Measurements from ENCODE around the gene AK9.

Gene AK9

DNA sequence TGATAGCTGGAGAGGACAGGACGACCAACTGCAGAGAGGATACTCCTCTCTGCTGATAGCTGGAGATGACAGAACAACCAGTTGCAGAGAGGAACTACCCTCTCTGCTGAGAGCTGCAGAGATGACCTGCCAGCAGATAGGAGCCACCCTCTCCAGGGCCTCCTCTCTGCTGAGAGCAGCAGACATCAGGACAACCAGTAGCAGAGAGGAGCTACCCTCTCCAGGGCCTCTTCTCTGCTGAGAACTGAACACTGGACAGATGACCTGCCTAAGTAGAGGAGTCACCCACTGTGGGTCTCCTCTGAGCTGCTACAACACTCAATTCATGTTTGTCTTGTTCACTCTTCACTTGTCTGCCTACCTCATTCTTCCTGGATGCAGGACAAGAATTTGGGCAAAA lies 180.6 kb downstream of the AK9 start:
- no peak for DNase-seq

DNA sequence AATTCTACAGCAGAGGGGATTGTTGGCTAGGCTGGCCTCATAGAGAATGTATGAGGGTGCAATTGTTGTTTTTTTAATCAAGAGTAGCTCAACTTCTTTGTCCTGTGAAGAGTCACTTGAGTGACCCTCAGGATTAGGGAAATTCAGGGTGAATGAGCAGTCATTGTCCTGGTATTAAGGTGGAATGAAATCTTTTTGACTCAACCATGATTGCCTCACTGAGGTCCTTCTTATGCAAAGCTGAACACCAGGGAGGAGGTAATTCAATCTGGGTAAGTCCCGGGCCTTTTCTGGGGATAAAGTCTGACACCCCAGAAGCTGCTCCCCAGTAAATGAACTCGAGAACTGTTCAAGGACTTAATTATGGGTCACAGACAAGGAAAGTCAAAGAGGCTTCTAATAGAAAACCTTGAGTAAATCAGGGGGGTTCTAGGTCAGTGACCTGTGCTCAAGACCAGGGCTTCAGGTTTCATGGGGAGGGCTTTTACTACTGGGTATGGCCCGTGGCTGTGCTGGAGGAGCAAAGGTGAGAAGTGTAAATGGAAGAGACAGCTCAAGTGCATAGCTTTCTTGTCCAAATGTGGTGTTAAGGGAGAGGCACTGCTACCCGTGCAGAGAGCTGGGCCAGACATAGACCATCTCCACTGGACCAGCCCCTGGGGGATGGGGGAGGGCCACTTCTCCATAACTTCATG lies 182.7 kb downstream of the AK9 start:
- DNase-seq = no peak

DNA sequence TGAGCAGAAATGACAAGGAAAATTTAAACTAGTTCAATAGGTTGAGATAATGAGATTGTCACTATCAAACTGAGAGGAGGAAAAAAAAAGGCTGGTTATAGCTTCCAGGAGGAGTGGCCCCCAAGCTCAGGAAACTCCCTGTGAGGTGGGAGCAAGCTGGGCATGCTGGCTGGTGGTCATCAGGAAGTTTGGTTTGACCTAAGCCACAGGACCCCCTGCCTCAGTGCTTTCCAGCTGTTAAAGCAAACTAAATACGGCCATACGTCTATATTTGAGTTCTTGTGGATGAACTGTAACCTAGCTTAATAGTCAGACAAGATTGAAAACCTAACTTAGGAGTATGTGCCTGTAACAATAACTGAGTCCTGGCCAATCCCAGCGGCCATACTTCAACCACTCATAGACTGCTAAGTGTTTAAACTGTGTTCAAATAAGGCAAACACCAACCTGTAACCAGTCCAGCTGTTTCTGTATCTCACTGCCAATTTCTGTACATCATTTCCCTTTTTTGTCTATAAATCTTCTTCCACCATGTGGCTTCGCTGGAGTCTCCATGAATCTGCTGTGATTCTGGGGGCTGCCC lies 183.4 kb downstream of the AK9 start:
- DNase-seq = no peak

DNA sequence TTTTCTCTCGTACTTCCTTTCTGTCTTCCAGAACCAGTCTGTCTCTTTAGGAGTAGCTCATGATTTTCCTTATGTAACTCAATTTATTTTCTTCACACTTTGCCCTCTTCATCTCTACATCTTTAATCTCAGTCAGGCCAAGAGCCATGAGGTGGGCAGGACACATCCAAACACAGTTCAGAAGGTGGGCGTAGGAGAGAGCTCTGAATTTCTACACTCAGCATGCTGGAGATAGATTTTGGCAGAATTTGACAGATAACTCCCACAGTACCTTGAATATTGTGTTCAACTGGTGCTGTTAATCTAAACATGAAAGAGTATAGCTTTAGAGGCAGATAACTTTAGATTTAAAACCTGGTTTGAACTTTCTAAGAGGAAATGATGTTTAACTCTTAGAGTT lies 184.2 kb downstream of the AK9 start:
- DNase-seq = no peak

DNA sequence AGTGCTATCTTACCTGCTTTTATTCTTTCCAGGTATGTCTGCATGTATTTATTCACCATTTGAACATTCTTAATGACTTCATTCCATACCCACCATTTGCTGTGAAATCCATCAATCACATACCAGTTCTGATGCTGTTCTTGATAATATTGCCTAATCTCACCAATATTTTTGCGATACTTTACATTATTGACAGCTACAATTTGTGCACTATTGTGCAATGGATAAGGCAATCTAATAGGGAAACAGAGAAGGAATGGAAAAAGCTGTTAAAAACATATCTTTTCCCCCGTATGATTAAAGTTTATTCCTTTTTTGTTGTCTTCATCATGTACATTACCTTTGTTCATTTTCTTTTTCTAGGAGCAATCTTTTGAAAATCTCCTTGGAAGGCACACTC lies 184.7 kb downstream of the AK9 start:
- no peak for DNase-seq

DNA sequence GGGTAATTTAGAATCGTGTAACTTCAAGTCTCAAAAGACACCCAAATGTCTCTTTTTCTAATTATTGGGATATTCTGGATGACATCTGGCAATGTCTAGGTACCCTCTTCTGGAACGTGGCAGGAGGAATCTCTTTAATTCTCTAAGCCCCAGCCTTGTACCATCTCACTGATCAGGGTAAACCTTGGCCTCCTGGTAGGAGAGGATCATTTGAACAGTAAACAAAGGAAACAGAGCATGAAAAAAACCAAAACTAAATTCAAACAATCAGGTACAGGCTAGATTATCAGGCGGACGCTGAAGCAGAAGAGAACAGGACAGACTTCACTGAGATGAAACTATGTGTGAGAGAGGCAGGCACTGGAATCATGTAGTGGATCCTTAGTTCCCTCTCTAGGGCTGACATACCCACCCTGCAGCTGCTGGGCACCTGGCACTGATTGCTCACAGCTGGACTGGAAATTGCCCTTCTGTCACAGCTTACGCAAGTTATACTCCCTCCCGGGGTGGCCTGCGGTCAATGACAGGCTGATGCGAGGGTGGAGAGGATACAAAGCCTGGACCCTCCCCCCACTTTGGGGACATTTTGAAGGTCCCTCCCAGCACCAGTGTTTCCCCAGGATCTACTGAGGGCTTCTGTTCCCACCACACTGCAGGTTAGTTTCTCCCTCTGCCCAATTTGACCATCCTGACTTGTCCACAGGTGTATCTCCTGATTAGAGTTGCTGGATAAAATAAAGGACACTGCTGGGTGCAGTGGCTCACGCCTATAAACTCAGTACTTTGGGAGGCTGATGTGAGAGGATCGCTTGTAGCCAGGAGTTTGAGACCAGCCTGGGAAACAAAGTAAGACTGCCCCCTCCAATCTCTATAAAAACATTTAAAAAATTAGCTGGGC lies 187.4 kb downstream of the AK9 start:
- no peak for DNase-seq

DNA sequence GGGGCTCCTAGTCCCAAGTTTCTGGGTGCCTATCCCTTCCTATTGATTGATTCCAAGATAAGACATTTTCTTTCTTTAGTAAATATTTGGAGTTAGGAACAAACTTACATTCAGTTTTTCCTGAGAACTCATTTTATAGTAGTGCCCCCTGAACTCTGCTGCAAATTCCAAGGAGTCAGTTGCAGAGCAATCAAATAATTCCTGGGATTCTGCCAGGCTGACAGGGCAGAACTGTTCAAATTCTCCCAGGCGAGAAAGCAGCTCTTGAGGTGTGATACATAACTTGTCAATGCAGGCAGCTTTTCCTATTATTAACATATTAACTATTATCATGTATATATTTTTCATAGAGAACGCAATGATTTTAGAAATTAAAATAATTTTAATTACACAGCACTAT lies 192.1 kb downstream of the AK9 start:
- DNase-seq = no peak

DNA sequence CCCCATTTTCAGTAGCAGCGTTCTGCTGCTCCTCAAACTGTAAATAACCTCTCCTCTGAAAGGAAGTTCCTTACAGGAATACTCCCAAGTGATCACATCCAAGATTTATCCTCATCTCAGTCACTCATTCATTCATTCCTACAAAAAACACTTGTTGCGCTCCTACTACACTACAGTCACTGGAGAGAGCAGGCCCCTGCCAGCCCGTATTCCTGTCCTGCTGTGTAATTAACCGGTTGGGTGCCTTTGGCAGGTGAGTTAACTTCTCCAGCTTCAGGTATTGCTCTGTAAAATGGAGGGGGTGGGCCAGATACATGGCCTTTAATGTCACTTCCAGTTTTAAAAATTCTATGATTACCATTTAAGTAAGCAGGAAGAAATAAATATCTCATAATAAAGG lies 192.9 kb downstream of the AK9 start:
- no peak for DNase-seq

DNA sequence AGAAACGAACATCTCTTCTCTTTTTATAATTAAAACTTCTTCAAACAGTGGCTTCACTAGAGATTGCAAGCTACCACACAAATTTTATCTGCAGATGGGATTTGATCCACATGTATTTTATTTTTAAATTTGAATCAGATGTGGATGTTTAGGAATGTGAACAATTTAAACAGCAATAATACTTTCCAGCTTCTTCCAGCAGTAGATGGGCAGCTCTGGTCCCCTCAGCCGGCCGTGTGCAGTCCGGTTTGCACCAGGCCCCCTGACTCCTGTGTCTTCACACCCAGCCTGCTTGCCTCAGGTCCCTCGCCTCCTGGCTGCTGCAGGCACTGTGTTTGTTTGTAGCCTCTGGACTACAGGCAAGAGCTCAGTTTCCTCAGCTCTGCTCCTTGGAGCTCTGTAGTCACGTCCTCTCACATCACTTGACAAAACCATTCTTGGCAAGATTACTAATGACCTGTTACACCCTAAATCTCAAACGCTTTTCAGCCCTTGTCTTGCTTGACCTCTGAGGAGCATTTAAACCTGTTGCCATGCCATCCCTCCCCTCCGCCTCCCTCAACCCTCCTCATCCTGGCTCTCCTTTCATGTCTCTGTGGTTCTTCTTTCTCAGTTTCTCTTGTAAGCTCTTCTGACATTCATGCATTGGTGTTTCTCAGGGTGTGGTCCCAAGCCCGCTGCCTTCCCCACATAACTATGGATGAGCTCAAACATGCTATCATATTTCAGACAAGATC lies 194.8 kb downstream of the AK9 start:
- no peak for DNase-seq

DNA sequence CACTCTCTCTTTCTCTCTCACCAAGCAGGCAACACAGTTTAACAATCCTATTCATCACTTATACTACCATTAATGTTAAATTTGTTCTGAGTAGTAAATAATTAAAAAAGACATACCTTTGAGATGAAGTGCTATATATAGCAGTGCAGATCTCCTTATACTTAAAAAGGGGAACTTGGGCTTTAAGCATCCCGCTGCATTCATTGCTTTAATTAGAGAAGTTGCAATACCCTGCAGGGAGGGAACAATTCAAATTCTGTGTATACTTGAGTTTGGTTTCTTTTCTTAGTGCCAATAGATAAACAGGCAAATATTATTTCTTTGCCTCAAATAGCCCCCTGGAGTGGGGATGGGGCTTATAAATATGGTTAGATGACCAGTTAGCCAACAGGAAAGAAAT lies 197.1 kb downstream of the AK9 start:
- no peak for DNase-seq

DNA sequence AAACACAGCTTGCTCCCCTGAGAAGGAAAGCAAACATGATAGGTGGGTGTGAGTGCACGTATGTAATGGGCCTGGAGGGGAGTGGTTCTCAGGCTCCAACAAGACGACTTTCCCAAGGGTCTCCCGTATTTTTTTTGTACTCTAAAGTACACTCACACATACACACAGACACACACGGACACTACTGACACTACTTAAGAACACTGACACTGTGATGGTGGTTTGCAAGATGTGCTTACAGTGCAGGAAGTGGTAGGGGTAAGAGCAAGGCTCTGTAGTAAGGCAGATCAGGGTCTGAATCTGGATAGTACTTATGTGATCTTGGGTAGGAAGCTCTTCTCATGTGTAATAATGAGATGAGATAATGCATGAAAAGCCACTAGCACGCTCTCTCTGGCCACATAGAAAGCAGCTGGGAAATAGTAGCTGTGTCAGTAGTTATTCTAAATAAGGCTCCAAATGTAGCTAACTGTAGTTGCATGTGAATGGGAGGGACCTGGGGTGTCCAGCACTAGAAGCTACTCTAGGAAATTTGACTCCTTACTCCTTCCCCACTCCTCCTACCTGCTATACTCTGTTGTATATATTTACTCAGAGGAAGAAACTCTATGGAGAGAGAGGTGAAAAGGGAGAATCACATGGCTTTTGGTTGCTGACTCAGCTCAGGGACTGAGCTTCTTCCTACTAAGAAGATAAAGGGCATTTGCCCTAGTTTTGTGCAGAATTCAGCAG lies 199.6 kb downstream of the AK9 start:
- no peak for DNase-seq

DNA sequence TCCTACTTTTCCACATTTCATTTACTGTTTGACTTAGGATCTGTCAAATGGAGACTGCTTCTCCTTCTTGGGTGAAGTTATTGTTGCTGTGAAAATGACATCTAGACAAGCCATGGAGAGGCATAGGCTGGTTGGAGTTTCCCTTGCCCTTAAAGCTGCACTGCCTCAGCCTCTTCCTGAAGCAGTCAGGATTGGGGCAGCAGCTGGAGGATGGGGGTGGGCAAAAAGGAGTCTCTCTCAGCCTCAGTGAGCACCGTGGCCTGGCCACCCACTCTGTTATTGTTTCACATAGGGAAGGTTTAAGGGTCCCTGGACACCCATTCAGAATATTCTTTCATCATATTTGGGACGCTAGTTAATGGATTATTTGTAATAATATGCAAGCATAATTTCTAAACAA lies 200.3 kb downstream of the AK9 start:
- DNase-seq = no peak

DNA sequence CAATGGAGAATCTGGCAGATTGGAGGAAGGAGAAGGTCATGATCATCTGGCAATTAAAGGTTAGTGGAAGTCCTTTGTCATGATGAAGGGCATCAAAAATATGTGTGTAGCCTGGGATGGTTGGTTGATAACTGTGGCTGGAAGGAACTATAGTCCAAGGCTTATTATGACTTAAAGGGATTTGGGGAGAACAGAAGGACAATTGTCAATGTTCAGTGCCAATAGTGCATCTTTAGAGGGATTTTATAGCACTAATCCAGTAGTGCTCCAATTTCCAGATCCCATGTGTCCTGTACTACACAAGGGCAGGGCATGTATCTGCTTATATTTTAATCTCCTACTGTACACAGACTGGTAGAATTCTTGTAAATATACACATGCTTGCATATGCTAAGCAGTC lies 203.0 kb downstream of the AK9 start:
- DNase-seq = no peak

DNA sequence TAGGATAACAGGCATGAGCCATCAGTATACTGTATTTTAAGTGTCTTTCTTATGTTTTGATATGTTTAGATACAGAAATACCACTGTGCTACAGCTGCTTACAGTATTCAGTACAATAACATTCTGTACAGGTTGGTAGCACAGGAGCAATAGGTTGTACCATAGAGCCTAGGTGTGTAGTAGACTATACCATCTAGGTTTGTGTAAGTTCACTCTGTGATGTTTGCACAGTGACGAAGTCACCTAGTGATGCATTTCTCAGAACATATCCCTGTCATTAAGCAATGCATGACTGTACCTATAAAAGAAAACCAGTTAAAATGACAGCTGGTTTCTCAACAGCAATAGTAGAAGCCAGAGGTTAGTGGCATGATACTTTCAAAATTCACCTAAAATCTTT lies 204.9 kb downstream of the AK9 start:
- DNase-seq = no peak

DNA sequence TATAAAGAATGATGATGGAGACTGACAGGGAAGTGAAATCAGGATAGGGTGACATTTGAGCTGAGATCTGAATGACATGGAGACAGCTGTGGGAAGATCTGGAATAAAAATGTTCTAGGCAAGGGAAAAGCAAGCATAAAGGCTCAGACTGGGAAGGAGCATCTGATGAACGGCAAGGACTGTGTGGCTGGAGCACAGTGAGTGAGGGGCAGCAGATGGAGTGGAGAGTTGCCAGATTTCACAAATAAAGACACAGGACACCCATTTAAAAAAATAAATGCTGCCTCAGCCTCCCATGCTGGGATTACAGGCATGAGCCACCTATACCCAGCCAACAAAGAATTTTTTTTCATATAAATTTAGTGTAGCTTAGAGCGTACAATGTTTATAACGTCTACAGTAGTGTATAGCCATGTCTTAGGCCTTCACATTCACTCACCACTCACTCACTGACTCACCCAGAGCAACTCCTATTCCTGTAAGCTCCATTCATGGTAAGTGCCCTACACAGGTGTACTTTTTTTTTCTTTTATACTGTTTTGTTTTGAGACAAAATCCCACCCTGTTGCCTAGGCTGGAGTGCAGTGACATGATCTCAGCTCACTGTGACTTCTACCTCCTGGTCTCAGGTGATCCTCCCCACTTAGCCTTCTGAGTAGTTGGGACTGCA lies 205.6 kb downstream of the AK9 start:
- no peak for DNase-seq

DNA sequence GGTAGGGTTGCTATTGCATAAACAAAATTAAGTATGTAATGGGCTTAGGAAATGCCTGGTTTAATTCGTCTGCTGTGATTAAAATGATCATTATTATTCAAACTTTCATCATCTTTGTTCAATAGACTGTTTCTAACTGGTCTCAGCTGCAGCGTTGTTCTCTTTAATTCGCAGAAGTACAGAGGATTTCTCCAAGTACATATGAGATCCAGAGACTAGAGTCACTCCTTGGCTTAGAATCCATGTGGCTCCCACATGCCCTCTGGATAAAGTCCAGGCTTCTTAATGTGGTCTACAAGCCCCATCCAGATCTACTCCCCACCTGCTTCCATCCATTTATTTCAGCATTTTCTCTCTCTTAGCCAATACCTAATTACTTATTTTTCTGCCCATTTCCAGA lies 206.9 kb downstream of the AK9 start:
- peak; percentile 37 for DNase-seq

DNA sequence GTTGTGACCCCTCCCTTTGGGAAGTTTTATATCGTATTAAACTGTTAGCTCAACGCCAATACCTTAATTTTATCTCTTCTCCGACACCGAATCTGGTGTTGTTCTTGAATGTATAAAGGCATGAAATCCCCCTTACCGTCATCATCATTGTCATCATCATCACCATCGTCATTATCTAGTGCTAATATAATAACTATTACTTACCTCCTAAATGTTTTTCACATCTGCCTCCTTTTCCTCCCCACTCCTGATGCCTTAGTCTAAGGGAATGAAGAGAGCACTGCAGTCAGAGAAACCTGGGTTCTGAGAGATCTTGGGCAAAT lies 207.3 kb downstream of the AK9 start:
- no peak for DNase-seq

DNA sequence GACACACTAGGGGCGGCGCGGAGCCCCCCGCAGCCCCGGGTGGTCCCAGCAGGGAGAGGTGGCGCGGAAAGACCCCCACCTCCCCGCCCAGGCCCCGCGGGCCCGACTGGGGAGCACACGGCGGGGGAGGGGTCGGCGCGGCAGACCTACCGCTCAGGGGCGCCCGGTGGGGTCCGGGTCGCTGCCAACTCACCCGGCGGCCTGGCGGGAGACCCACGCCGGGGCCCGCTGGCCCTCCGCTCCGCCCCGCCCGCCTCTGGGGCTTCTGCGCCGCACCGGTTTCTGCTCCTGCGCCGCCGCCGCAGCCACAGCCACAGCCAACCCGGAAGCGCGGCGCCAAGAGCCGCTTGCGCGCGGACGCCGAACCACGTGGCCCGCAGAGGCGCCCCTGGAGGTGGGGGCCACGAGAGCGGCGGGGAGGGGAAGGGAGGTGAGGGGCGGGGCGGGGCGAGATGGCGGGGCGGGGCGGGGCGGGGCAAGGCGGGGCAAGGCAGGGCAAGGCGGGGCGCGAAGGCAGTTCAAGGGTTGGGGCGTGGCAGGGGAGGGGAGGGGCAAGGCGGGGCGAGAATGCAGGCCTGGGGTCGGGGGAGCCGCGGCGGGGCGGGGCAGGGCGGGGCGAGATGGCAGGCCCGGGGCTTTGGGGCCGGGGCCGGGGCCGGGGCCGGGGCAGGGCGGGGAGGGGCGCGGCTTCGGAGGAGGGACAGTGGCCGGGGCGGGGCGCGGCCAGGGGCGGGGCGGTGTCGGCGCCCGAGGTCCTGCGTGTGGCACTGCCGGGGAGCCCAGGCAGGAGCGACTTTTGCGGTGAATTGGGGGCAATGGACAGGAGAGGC lies 207.9 kb downstream of the AK9 start, which contains the start of gene ZBTB24:
Gene ZBTB24, minus strand, starts transcription at position 315 of the 830 bp plus-strand sequence. CDS start 1,193 bp downstream, outside the sequence.
- DNase-seq = peak; percentile 91

DNA sequence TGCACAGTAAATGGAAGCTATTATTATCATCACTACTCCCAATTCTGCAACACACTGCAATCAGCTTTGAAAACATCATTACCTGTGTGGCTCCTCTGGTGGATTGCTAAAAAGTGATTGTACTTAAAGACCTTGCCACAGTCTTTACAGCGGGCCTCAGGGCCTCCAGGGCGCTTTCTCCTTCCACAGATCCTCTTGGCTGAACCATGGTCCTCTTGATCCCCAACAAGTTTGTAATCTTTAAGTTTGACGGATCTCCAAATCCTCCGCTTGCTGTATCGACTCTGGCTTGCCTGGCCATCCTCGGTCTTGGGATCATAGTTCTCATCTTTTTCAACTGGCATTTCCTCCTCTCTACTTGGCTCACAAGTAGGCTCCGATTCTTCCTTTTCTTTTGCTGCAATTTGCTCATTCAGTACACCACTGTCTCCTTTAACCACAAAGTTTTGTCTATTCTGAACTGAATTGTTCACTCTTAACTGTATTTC lies 210.0 kb downstream of the AK9 start:
- no peak for DNase-seq

DNA sequence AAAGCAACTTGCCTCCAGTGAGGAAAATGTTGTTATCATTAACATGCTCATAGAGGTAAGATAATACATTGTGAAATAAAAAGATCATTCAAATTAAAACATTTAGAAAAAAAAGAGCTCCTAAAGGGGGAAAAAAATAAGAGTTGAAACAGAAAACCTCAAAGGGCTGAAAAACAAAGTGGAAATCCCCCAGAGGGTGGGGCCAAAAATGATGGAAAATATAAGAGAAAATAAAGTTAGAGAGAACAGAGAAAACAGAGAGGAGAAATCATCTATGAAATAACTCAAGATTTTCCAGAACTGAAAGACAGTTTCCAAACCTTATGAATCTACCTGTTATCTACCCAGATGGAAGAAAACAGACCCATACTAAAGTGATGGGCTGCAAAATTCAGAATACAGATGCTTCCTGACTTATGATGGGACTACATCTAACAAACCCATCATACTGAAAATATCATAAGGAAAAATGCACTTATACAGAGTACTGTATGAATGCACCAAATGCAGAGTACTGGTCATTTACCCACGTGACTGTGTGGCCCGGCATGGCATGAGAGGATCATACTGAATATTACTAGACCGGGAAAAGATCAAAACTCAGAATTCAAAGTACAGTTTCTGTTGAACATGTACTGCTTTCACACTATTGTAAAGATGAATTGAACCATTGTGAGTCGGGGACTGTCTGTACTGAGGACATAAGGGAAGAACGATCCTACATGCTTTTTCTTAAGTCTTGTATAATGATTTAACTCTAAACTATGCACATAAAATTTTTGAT lies 212.0 kb downstream of the AK9 start:
- no peak for DNase-seq
